Erythroblast (primary cell): Measurements from ENCODE around the gene CUBN.

ENCODE experiments used
- GATA1 ChIP-seq: IDR thresholded peaks from 2 replicates; pipeline ENCODE4 v1.6.1; 2011; ENCODE audit warnings: low read depth, mild to moderate bottlenecking, control low read depth, low read length, moderate library complexity
- POLR2A ChIP-seq: IDR thresholded peaks from 2 replicates; pipeline ENCODE4 v1.6.1; 2011; ENCODE audit warnings: mild to moderate bottlenecking, low read length

DNA sequence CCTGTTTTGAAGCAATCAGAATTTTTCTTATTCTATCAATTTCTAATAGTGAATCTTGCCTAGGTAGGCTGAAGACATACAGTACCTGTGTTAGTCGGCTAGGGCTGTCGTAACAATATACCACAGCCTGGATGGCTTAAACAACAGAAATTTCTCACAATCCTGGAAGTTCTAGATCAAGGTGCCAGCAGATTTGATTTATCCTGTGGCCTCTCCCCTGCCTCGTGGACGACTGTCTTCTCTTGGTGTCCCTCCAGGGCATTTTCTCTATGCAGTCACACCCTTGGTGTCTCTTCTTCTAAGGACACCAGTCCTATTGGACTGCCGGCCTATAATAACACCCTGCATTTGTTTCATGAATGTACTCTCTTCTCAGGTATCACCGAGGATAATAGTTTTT, 310.6 kb downstream of the CUBN start:
- TF ChIP-seq POLR2A, result no peak
- no peak for TF ChIP-seq GATA1
